H1 (cell line): ENCODE measurements around the gene C5. TPM values are rescaled to one million over a fixed set of nuclear protein-coding genes. Genes with fewer than 3 reads are reported as not detected.

Experiments used
- CTCF ChIA-PET: fragments of 300-600 bp; sonication (Branson Sonifier 250); formaldehyde crosslinking; loops from one replicate; lab custom pipeline; 2021; ENCODE audit not compliant: partially characterized antibody; lab: Charles Lee
- POLR2A ChIA-PET: fragments of 300-600 bp; sonication (Branson Sonifier 250); formaldehyde crosslinking; loops from one replicate; lab custom pipeline; 2021; ENCODE audit warnings: inconsistent platforms; ENCODE audit not compliant: partially characterized antibody; lab: Charles Lee
- DNase-seq, 2 experiments: peaks; one replicate each; pipeline versions ENCODE4 v3.0.0 to v3.0.0-alpha.2; 2010 to 2022; ENCODE audit warnings: low spot score in 2 of 2, low read depth in 1 of 2, mixed read lengths in 1 of 2
- FAIRE-seq: peaks from 2 replicates; lab custom pipeline; 2011; peaks lifted over from hg19 to GRCh38; lab: Jason Lieb, UNC
- H2AFZ ChIP-seq: 2 replicates; pipeline ENCODE4 v1.8.1; 2012; ENCODE audit warnings: low read length, inconsistent platforms
- H2AK5ac ChIP-seq: 2 replicates; pipeline ENCODE4 v1.6.1; 2013; ENCODE audit warnings: low read depth, low read length
- H2BK120ac ChIP-seq: replicated peaks from 2 replicates; pipeline ENCODE3; 2013; ENCODE audit warnings: low read depth, low read length, inconsistent platforms
- H2BK12ac ChIP-seq: 2 replicates; pipeline ENCODE4 v1.6.1; 2013; ENCODE audit warnings: low read depth, low read length
- H2BK15ac ChIP-seq: 2 replicates; pipeline ENCODE4 v1.6.1; 2013; ENCODE audit warnings: low read length
- H2BK20ac ChIP-seq: 2 replicates; pipeline ENCODE4 v1.6.1; 2013; ENCODE audit warnings: low read length
- H2BK5ac ChIP-seq: 2 replicates; pipeline ENCODE4 v1.6.1; 2013; ENCODE audit warnings: low read depth, low read length
- H3K14ac ChIP-seq: 2 replicates; pipeline ENCODE4 v1.6.1; 2013; ENCODE audit warnings: inconsistent platforms; ENCODE audit not compliant: insufficient read length
- H3K18ac ChIP-seq: 2 replicates; pipeline ENCODE4 v1.6.1; 2013; ENCODE audit warnings: low read length; ENCODE audit errors: extremely low read depth
- H3K23ac ChIP-seq: 2 replicates; pipeline ENCODE4 v1.6.1; 2013; ENCODE audit warnings: inconsistent platforms; ENCODE audit not compliant: insufficient read length
- H3K23me2 ChIP-seq: 2 replicates; pipeline ENCODE4 v1.6.1; 2013; ENCODE audit warnings: low read depth, low read length
- H3K27ac ChIP-seq: 2 replicates; pipeline ENCODE4 v1.6.1; 2011; ENCODE audit warnings: low read depth, low read length, inconsistent platforms
- H3K27me3 ChIP-seq, 4 experiments: replicated peaks in 1 of 4; 1 replicate in 1 of 4; 2 replicates in 3 of 4; pipeline versions ENCODE4 v1.6.1 to v1.8.1; 2011 to 2013; ENCODE audit warnings: low read length in 3 of 4, mild to moderate bottlenecking in 3 of 4, inconsistent platforms in 2 of 4, mixed read lengths in 2 of 4, moderate library complexity in 1 of 4; ENCODE audit not compliant: control insufficient read depth in 3 of 4, insufficient read depth in 3 of 4; ENCODE audit errors: extremely low read depth in 1 of 4
- H3K36me3 ChIP-seq, 4 experiments: 2 replicates each; pipeline versions ENCODE4 v1.6.1 to v1.8.1; 2011 to 2013; ENCODE audit warnings: mild to moderate bottlenecking in 4 of 4, low read length in 3 of 4, moderate library complexity in 2 of 4, control low read depth in 1 of 4, inconsistent platforms in 1 of 4; ENCODE audit not compliant: insufficient read depth in 4 of 4, control insufficient read depth in 2 of 4
- H3K4ac ChIP-seq: replicated peaks from 2 replicates; pipeline ENCODE3; 2013; ENCODE audit warnings: low read length, low read depth, mixed read lengths, inconsistent platforms; ENCODE audit not compliant: insufficient read length
- H3K4me1 ChIP-seq, 4 experiments: replicated peaks in 1 of 4; 1 replicate in 1 of 4; 2 replicates in 3 of 4; pipeline versions ENCODE4 v1.6.1 to v1.8.1; 2011 to 2013; ENCODE audit warnings: low read length in 3 of 4, inconsistent platforms in 2 of 4, mixed read lengths in 1 of 4; ENCODE audit not compliant: insufficient read depth in 4 of 4, control insufficient read depth in 3 of 4
- H3K4me2 ChIP-seq, 2 experiments: 2 replicates each; pipeline versions ENCODE4 v1.6.1 to v1.8.1; 2011 to 2013; ENCODE audit warnings: low read depth in 2 of 2, low read length in 2 of 2, control low read depth in 1 of 2, inconsistent platforms in 1 of 2, mild to moderate bottlenecking in 1 of 2; ENCODE audit not compliant: insufficient read depth in 1 of 2
- H3K4me3 ChIP-seq, 4 experiments: fragments of 200-600, 300-600 bp in 1 of 4; sonication (generic), shearing (Covaris generic), sonication (Bioruptor Twin) in 1 of 4; 2 replicates each; pipeline versions ENCODE4 v1.5.1 to v1.8.1; 2011 to 2016; ENCODE audit warnings: low read length in 4 of 4, low read depth in 3 of 4, control low read depth in 2 of 4, inconsistent platforms in 2 of 4, mild to moderate bottlenecking in 2 of 4, mixed read lengths in 1 of 4, moderate library complexity in 1 of 4; ENCODE audit not compliant: insufficient read depth in 2 of 4; ENCODE audit errors: extremely low read depth in 1 of 4
- H3K56ac ChIP-seq: replicated peaks from 2 replicates; pipeline ENCODE3; 2013; ENCODE audit warnings: low read depth, mild to moderate bottlenecking, mixed read lengths, low read length, inconsistent platforms; ENCODE audit not compliant: insufficient read length
- H3K79me1 ChIP-seq: 2 replicates; pipeline ENCODE4 v1.6.1; 2013; ENCODE audit warnings: low read depth, low read length, control low read depth
- H3K79me2 ChIP-seq, 2 experiments: 2 replicates each; pipeline versions ENCODE4 v1.6.1 to v1.8.1; 2012 to 2013; ENCODE audit warnings: low read length in 2 of 2, mild to moderate bottlenecking in 2 of 2, inconsistent platforms in 1 of 2; ENCODE audit not compliant: insufficient read depth in 2 of 2, control insufficient read depth in 1 of 2
- H3K9ac ChIP-seq, 4 experiments: replicated peaks in 1 of 4; 1 replicate in 1 of 4; 2 replicates in 3 of 4; pipeline versions ENCODE4 v1.6.1 to v1.8.1; 2011 to 2013; ENCODE audit warnings: low read depth in 3 of 4, low read length in 3 of 4, control low read depth in 2 of 4, mild to moderate bottlenecking in 2 of 4, moderate library complexity in 2 of 4, inconsistent platforms in 1 of 4; ENCODE audit errors: extremely low read depth in 1 of 4
- H3K9me3 ChIP-seq, 2 experiments: 2 replicates each; pipeline versions ENCODE4 v1.6.1 to v1.8.1; 2012 to 2013; ENCODE audit warnings: mild to moderate bottlenecking in 2 of 2, moderate library complexity in 2 of 2, control low read depth in 1 of 2, inconsistent platforms in 1 of 2, low read depth in 1 of 2, low read length in 1 of 2, mixed read lengths in 1 of 2; ENCODE audit not compliant: insufficient read depth in 2 of 2
- H4K20me1 ChIP-seq, 2 experiments: replicated peaks in 1 of 2; 2 replicates each; pipeline versions ENCODE3 to v1.8.1; 2011 to 2013; ENCODE audit warnings: inconsistent platforms in 2 of 2, low read length in 2 of 2, mild to moderate bottlenecking in 1 of 2; ENCODE audit not compliant: insufficient read depth in 2 of 2, control insufficient read depth in 1 of 2
- H4K5ac ChIP-seq: 2 replicates; pipeline ENCODE4 v1.6.1; 2013; ENCODE audit warnings: low read length, low read depth, mixed read lengths, inconsistent platforms; ENCODE audit not compliant: insufficient read length
- H4K8ac ChIP-seq: 2 replicates; pipeline ENCODE4 v1.8.0; 2013; ENCODE audit warnings: mild to moderate bottlenecking, moderate library complexity, low read length, inconsistent platforms; ENCODE audit not compliant: insufficient read depth; ENCODE audit errors: extremely low read depth
- H4K91ac ChIP-seq: replicated peaks from 2 replicates; pipeline ENCODE3; 2013; ENCODE audit warnings: low read length, mixed read lengths, inconsistent platforms; ENCODE audit not compliant: insufficient read length
- CEBPB ChIP-seq: IDR thresholded peaks from 2 replicates; pipeline ENCODE4 v1.6.1; 2012; ENCODE audit warnings: low read depth, low read length
- SRF ChIP-seq: IDR thresholded peaks from 2 replicates; pipeline ENCODE4 v1.6.1; 2011; ENCODE audit warnings: mild to moderate bottlenecking, low read depth, low read length, moderate library complexity
- WGBS, 2 experiments: shearing (Covaris generic) in 1 of 2; methylation state at CpG; one replicate each; pipeline versions ENCODE4 v1.1.6 to v1.1.7; 2013 to 2015; ENCODE audit warnings: low lambda C conversion rate in 2 of 2, mixed read lengths in 2 of 2, inconsistent platforms in 1 of 2, low coverage in 1 of 2, missing lambda C conversion rate in 1 of 2; ENCODE audit not compliant: insufficient replicate concordance in 2 of 2, insufficient coverage in 1 of 2, insufficient read length in 1 of 2; ENCODE audit errors: extremely low coverage in 1 of 2, missing lambda C conversion rate in 1 of 2; 5-methylcytosine and 5-hydroxymethylcytosine counted together
- polyA plus RNA-seq, 7 experiments: library from polyadenylated mRNA; depleted of rRNA in 3 of 7; stranded (reverse) in 5 of 7; unstranded in 2 of 7; fragments of >200 nt in 5 of 7; fragments of 200-250 nt in 2 of 7; gene quantifications; 1 replicate in 5 of 7; 2 replicates in 1 of 7; 4 replicates in 1 of 7; pipeline versions ENCODE4 v1.2.1 to v1.2.3, GENCODE V29; 2011 to 2013; ENCODE audit warnings: missing spikeins in 2 of 7, mixed read lengths in 2 of 7
- total RNA-seq: library from RNA; stranded (reverse); fragmentation: NEBNext Ultra II Directional; extraction: Animal tissue kit (Norgen Biotek cat#: 25700); gene quantifications from 2 replicates; pipeline ENCODE4 v1.2.1, GENCODE V29; 2021

The C5 gene
- total and polyA plus RNA-seq, 2 of the 8 experiments (the other 6 are each of a cell fraction or from before 2014, with no cell fraction given), result 0.24 to 0.35 TPM

- no peak overlapping the region for H3K4me2 ChIP-seq
- no peak overlapping the region; a peak in 1 of 7 replicates for H3K9ac ChIP-seq
- no peak overlapping the region for H3K4me3 ChIP-seq
- peak overlapping the region; percentile 20; the same call in 1 of the 2 replicates for H2BK12ac ChIP-seq
- H3K79me1 ChIP-seq, result no peaks in the 10 kb centered on the region
- POLR2A ChIA-PET, result no interaction called here
- peak overlapping the region; percentile 35; the same call in 1 of the 2 replicates for H2BK5ac ChIP-seq
- H3K4me1 ChIP-seq, result peaks cover 0 to 9% (median 2%) of the 10 kb centered on the region in 4 experiments; a peak in 5 of 7 replicates
- no peak overlapping the region for H3K4ac ChIP-seq
- H4K8ac ChIP-seq, result no peak overlapping the region
- H3K9me3 ChIP-seq, result no peaks in the 10 kb centered on the region
- TF ChIP-seq CEBPB (peak; percentile 67), SRF (no peak)
- no peak overlapping the region for H3K56ac ChIP-seq
- no peaks in the 10 kb centered on the region; a peak in 1 of 7 replicates for H3K27me3 ChIP-seq
- CTCF ChIA-PET, result interaction anchor here (0.7 to 3.0 kb wide), 9 partner anchors 8 to 348 kb away, joined by 3 to 15 read pairs (median 3); partner anchors contain the start of gene GSN
- H3K79me2 ChIP-seq, result no peaks in the 10 kb centered on the region
- H3K14ac ChIP-seq, result no peak overlapping the region
- H3K36me3 ChIP-seq, result no peaks in the 10 kb centered on the region; a peak in 1 of 8 replicates
- no peak overlapping the region for H3K27ac ChIP-seq
- no peaks in the 10 kb centered on the region for H4K20me1 ChIP-seq
- DNase-seq, result no peak
- H3K23me2 ChIP-seq, result no peaks in the 10 kb centered on the region
- H2BK120ac ChIP-seq, result no peak overlapping the region
- H3K18ac ChIP-seq, result no peak overlapping the region
- 0 out of 2 replicates have a peak overlapping the region, but pooled peaks have one; percentile 43 for H2BK20ac ChIP-seq
- H4K91ac ChIP-seq, result no peak overlapping the region
- no peak overlapping the region for H4K5ac ChIP-seq
- no peak overlapping the region for H2AFZ ChIP-seq
- no peak overlapping the region for H3K23ac ChIP-seq
- FAIRE-seq, result no peak
- H2BK15ac ChIP-seq, result no peak overlapping the region
- 91% methylated on average over 6 of the region's 6 CpGs; no CpG with 5 or more reads in 1 of the 2 experiments for WGBS, 2 experiments
- H2AK5ac ChIP-seq, result 0 out of 2 replicates have a peak overlapping the region, but pooled peaks have one; percentile 5
Observed at GRCh38 chr9:120919843-120920805, 130.0 kb downstream of the C5 start.
